H9 (cell line): ENCODE data around the gene SRPK2. TPM values are rescaled to one million over a fixed set of nuclear protein-coding genes. Genes with fewer than 3 reads are reported as not detected.

Experiments
- DNase-seq: peaks from one replicate; pipeline ENCODE4 v3.0.0-alpha.2; 2017
- H2AFZ ChIP-seq: one replicate; pipeline ENCODE4 v1.6.1; 2013; ENCODE audit warnings: mild to moderate bottlenecking, low read length, control low read depth, moderate library complexity
- H2AK5ac ChIP-seq: 2 replicates; pipeline ENCODE4 v1.6.1; 2013; ENCODE audit warnings: low read length, control low read depth, mixed read lengths; ENCODE audit not compliant: insufficient read length
- H2BK120ac ChIP-seq: one replicate; pipeline ENCODE4 v1.6.1; 2013; ENCODE audit warnings: low read depth, mild to moderate bottlenecking, low read length, control low read depth, inconsistent platforms; ENCODE audit not compliant: poor library complexity, severe bottlenecking
- H2BK12ac ChIP-seq: 2 replicates; pipeline ENCODE4 v1.6.1; 2013; ENCODE audit warnings: low read length, control low read depth, mixed read lengths, low read depth; ENCODE audit not compliant: insufficient read length
- H2BK15ac ChIP-seq: 2 replicates; pipeline ENCODE4 v1.6.1; 2013; ENCODE audit warnings: low read depth, low read length, control low read depth
- H2BK20ac ChIP-seq: one replicate; pipeline ENCODE4 v1.6.1; 2013; ENCODE audit warnings: low read depth, mild to moderate bottlenecking, low read length, control low read depth, inconsistent platforms; ENCODE audit not compliant: poor library complexity, severe bottlenecking
- H2BK5ac ChIP-seq: 2 replicates; pipeline ENCODE4 v1.6.1; 2013; ENCODE audit warnings: low read length, control low read depth, mixed read lengths; ENCODE audit not compliant: insufficient read length
- H3K14ac ChIP-seq: 2 replicates; pipeline ENCODE4 v1.6.1; 2013; ENCODE audit warnings: low read length, control low read depth; ENCODE audit not compliant: insufficient read depth
- H3K18ac ChIP-seq: 2 replicates; pipeline ENCODE4 v1.6.1; 2013; ENCODE audit warnings: low read depth, mild to moderate bottlenecking, mixed read lengths, low read length, control low read depth; ENCODE audit not compliant: insufficient read length
- H3K23ac ChIP-seq: 2 replicates; pipeline ENCODE4 v1.6.1; 2013; ENCODE audit warnings: low read length, control low read depth, mixed read lengths, low read depth; ENCODE audit not compliant: insufficient read length
- H3K23me2 ChIP-seq: 2 replicates; pipeline ENCODE4 v1.6.1; 2013; ENCODE audit warnings: low read depth, mild to moderate bottlenecking, mixed read lengths, low read length, control low read depth; ENCODE audit not compliant: insufficient read length, poor library complexity, severe bottlenecking
- H3K27ac ChIP-seq: 2 replicates; pipeline ENCODE4 v1.5.1; 2013; ENCODE audit warnings: low read length, control low read depth, mixed read lengths, low read depth; ENCODE audit not compliant: insufficient read length
- H3K27me3 ChIP-seq: 2 replicates; pipeline ENCODE4 v1.6.1; 2013; ENCODE audit warnings: low read length, control low read depth, inconsistent platforms; ENCODE audit not compliant: insufficient read depth
- H3K4ac ChIP-seq: 2 replicates; pipeline ENCODE4 v1.6.1; 2013; ENCODE audit warnings: low read depth, mild to moderate bottlenecking, control low read depth, inconsistent platforms, low read length, moderate library complexity
- H3K4me1 ChIP-seq: 2 replicates; pipeline ENCODE4 v1.6.1; 2013; ENCODE audit warnings: low read length, control low read depth, inconsistent platforms; ENCODE audit not compliant: insufficient read depth
- H3K4me2 ChIP-seq: 2 replicates; pipeline ENCODE4 v1.6.1; 2013; ENCODE audit warnings: low read length, control low read depth, mixed read lengths; ENCODE audit not compliant: insufficient read length, insufficient read depth
- H3K56ac ChIP-seq: 2 replicates; pipeline ENCODE4 v1.6.1; 2013; ENCODE audit warnings: low read depth, mild to moderate bottlenecking, mixed read lengths, low read length, control low read depth; ENCODE audit not compliant: insufficient read length
- H3K79me1 ChIP-seq: 2 replicates; pipeline ENCODE4 v1.6.1; 2013; ENCODE audit warnings: low read depth, mild to moderate bottlenecking, moderate library complexity, low read length, control low read depth, inconsistent platforms; ENCODE audit not compliant: insufficient read depth, poor library complexity, severe bottlenecking
- H3K79me2 ChIP-seq: 2 replicates; pipeline ENCODE4 v1.6.1; 2013; ENCODE audit warnings: low read length, control low read depth, inconsistent platforms; ENCODE audit not compliant: insufficient read depth
- H3K9ac ChIP-seq: 2 replicates; pipeline ENCODE4 v1.6.1; 2013; ENCODE audit warnings: low read length, control low read depth, mixed read lengths; ENCODE audit not compliant: insufficient read length; ENCODE audit errors: extremely low read depth
- H3K9me3 ChIP-seq: one replicate; pipeline ENCODE4 v1.6.1; 2013; ENCODE audit warnings: low read depth, low read length, inconsistent platforms; ENCODE audit not compliant: control insufficient read depth
- H3T11ph ChIP-seq: one replicate; pipeline ENCODE4 v1.6.1; 2013; ENCODE audit warnings: mild to moderate bottlenecking, low read length, control low read depth, inconsistent platforms
- H4K20me1 ChIP-seq: one replicate; pipeline ENCODE4 v1.6.1; 2013; ENCODE audit not compliant: control insufficient read depth, insufficient read length, insufficient read depth
- H4K5ac ChIP-seq: 2 replicates; pipeline ENCODE4 v1.6.1; 2013; ENCODE audit warnings: low read depth, mild to moderate bottlenecking, mixed read lengths, low read length, control low read depth; ENCODE audit not compliant: insufficient read length
- H4K8ac ChIP-seq: replicated peaks from 2 replicates; pipeline ENCODE4 v1.6.1; 2013; ENCODE audit warnings: low read length, control low read depth, mixed read lengths, low read depth; ENCODE audit not compliant: insufficient read length
- H4K91ac ChIP-seq: 2 replicates; pipeline ENCODE4 v1.6.1; 2013; ENCODE audit warnings: low read depth, mild to moderate bottlenecking, moderate library complexity, mixed read lengths, low read length, control low read depth; ENCODE audit not compliant: insufficient read length
- H3K27ac Mint-ChIP-seq, 3 experiments: 2 replicates in 2 of 3; 3 replicates in 1 of 3; pipeline ENCODE4 v1.8.0; 2020 to 2021; ENCODE audit warnings: mixed read lengths in 3 of 3, mild to moderate bottlenecking in 1 of 3, moderate library complexity in 1 of 3
- H3K27me3 Mint-ChIP-seq: 2 replicates; pipeline ENCODE4 v1.8.0; 2021; ENCODE audit warnings: low read depth, mild to moderate bottlenecking, moderate library complexity, mixed read lengths
- H3K36me3 Mint-ChIP-seq, 3 experiments: 2 replicates in 2 of 3; 3 replicates in 1 of 3; pipeline ENCODE4 v1.8.0; 2020 to 2021; ENCODE audit warnings: low read depth in 3 of 3, mixed read lengths in 3 of 3; ENCODE audit not compliant: insufficient read depth in 1 of 3
- H3K4me1 Mint-ChIP-seq, 2 experiments: 2 replicates each; pipeline ENCODE4 v1.8.0; 2020; ENCODE audit warnings: mixed read lengths in 2 of 2
- H3K4me3 Mint-ChIP-seq, 2 experiments: 2 replicates in 1 of 2; 3 replicates in 1 of 2; pipeline ENCODE4 v1.8.0; 2020 to 2021; ENCODE audit warnings: mild to moderate bottlenecking in 2 of 2, mixed read lengths in 2 of 2, moderate library complexity in 1 of 2
- H3K9me3 Mint-ChIP-seq, 2 experiments: 2 replicates in 1 of 2; 3 replicates in 1 of 2; pipeline ENCODE4 v1.8.0; 2020; ENCODE audit warnings: mild to moderate bottlenecking in 2 of 2, mixed read lengths in 2 of 2, moderate library complexity in 1 of 2
- WGBS: extraction: QIAGEN DNeasy Blood & Tissue Kit; methylation state at CpG from one replicate; pipeline ENCODE4 v1.1.7; 2013; ENCODE audit warnings: missing lambda C conversion rate, low lambda C conversion rate, mixed read lengths; ENCODE audit not compliant: insufficient read length; ENCODE audit errors: extremely low coverage; 5-methylcytosine and 5-hydroxymethylcytosine counted together
- total RNA-seq: library from RNA; stranded (reverse); gene quantifications from 2 replicates; pipeline ENCODE4 v1.2.1, GENCODE V29; 2021
- TF ChIP-seq, protein P1 (sequence below): fragments of 200-600 bp; sonication (generic); conservative IDR thresholded peaks from 3 replicates; pipeline ENCODE4 v1.8.0; 2021; ENCODE audit warnings: antibody characterized with exemption, mild to moderate bottlenecking

Gene SRPK2
- total RNA-seq, 1 experiment from 2014 or later: 41.1 TPM

DNA sequence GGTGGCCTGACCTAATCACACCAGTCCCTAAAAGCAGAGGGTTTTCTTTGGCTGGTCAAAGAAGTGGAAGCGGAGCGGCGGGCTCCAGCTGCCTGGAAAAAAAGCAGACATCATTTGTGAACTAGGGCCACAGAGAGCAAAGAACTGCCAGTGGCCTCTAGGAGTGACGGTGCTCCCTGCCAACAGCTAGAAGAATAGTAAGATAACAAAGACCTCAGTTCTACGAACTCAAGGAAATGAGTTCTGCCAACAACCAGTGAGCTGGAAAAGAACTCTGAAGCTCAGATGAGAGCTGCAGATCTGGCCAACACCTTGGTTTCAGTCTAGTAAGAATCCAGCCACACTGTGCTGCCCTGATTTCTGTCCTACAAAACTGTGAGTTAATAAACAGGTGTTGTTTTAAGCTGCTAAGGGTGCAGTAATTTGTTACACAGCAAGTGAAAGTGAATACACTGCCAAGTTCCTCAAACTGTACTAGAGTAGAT, 178.0 kb downstream of the SRPK2 start:
- Histone ChIP-seq H4K20me1 (no peaks in the 10 kb centered on the region), H3K4me2 (no peak overlapping the region), H3K27ac (no peak overlapping the region), H3K18ac (no peak overlapping the region), H2BK5ac (no peak overlapping the region), H4K8ac (no peak overlapping the region), H4K5ac (no peak overlapping the region), H3K23ac (no peak overlapping the region), H2BK120ac (no peak overlapping the region), H4K91ac (no peak overlapping the region), H3K4me1 (peaks cover 3% of the 10 kb centered on the region; the same call in 1 of the 2 replicates), H3K4ac (no peak overlapping the region), H2BK12ac (no peak overlapping the region), H2AK5ac (no peak overlapping the region), H3T11ph (no peak overlapping the region), H2AFZ (no peak overlapping the region), H3K56ac (no peak overlapping the region), H3K9me3 (no peaks in the 10 kb centered on the region), H3K79me2 (peaks cover 9% of the 10 kb centered on the region; the same call in 1 of the 2 replicates), H3K9ac (no peak overlapping the region), H3K14ac (no peak overlapping the region), H3K79me1 (peaks cover 2% of the 10 kb centered on the region), H3K23me2 (no peaks in the 10 kb centered on the region), H3K27me3 (no peaks in the 10 kb centered on the region), H2BK20ac (no peak overlapping the region), H2BK15ac (no peak overlapping the region)
- peaks cover 4 to 5% of the 10 kb centered on the region in 2 experiments; a peak in 2 of 5 replicates for H3K9me3 Mint-ChIP-seq
- no peak overlapping the region for H3K27ac Mint-ChIP-seq
- no peak for DNase-seq
- peaks cover 12 to 16% of the 10 kb centered on the region in 2 experiments for H3K4me1 Mint-ChIP-seq
- no CpG with 5 or more reads among the region's 5 CpGs for WGBS
- TF ChIP-seq, protein P1, sequence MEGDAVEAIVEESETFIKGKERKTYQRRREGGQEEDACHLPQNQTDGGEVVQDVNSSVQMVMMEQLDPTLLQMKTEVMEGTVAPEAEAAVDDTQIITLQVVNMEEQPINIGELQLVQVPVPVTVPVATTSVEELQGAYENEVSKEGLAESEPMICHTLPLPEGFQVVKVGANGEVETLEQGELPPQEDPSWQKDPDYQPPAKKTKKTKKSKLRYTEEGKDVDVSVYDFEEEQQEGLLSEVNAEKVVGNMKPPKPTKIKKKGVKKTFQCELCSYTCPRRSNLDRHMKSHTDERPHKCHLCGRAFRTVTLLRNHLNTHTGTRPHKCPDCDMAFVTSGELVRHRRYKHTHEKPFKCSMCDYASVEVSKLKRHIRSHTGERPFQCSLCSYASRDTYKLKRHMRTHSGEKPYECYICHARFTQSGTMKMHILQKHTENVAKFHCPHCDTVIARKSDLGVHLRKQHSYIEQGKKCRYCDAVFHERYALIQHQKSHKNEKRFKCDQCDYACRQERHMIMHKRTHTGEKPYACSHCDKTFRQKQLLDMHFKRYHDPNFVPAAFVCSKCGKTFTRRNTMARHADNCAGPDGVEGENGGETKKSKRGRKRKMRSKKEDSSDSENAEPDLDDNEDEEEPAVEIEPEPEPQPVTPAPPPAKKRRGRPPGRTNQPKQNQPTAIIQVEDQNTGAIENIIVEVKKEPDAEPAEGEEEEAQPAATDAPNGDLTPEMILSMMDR: no peak
- no peak overlapping the region for H3K4me3 Mint-ChIP-seq
- no peaks in the 10 kb centered on the region for H3K27me3 Mint-ChIP-seq
- H3K36me3 Mint-ChIP-seq: peaks cover 3 to 8% (median 3%) of the 10 kb centered on the region in 3 experiments; a peak in 5 of 7 replicates
